GM23338 (cell line): ENCODE measurements around the gene RIPK4. TPM values are rescaled to one million over a fixed set of nuclear protein-coding genes. Genes with fewer than 3 reads are reported as not detected.

Source experiments
- ATAC-seq: fragments of 200-7000 bp; cut with Tn5 transposase; 3 replicates; pipeline ENCODE4 v1.9.1; 2020
- DNase-seq: peaks from one replicate; pipeline ENCODE4 v3.0.0-alpha.2; 2015; ENCODE audit warnings: low spot score
- H2AFZ ChIP-seq: fragments of 200-600 bp; sonication (generic); 2 replicates; pipeline ENCODE4 v1.8.0; 2016; ENCODE audit warnings: antibody characterized with exemption, mild to moderate bottlenecking, moderate library complexity
- H3F3A ChIP-seq: fragments of 200-600 bp; sonication (generic); replicated peaks from 2 replicates; pipeline ENCODE4 v1.8.0; 2017; ENCODE audit warnings: antibody characterized with exemption, mixed run types, low read depth
- H3K27ac ChIP-seq: fragments of 200-600 bp; sonication (generic); 2 replicates; pipeline ENCODE4 v1.6.1; 2016; ENCODE audit warnings: low read depth
- H3K27me3 ChIP-seq: fragments of 200-600 bp; sonication (generic); 2 replicates; pipeline ENCODE4 v1.8.0; 2016; ENCODE audit warnings: mild to moderate bottlenecking, mixed run types, moderate library complexity; ENCODE audit not compliant: insufficient read depth
- H3K36me3 ChIP-seq: fragments of 200-600 bp; sonication (generic); 2 replicates; pipeline ENCODE4 v1.8.0; 2016; ENCODE audit warnings: mild to moderate bottlenecking; ENCODE audit not compliant: insufficient read depth
- H3K4me1 ChIP-seq: fragments of 200-600 bp; sonication (generic); 2 replicates; pipeline ENCODE4 v1.8.0; 2016; ENCODE audit warnings: mild to moderate bottlenecking, moderate library complexity; ENCODE audit not compliant: insufficient read depth
- H3K4me2 ChIP-seq: fragments of 200-600 bp; sonication (generic); 2 replicates; pipeline ENCODE4 v1.7.1; 2017; ENCODE audit warnings: mixed run types
- H3K4me3 ChIP-seq: fragments of 200-600 bp; sonication (generic); 2 replicates; pipeline ENCODE4 v1.6.1; 2016; ENCODE audit warnings: mixed run types
- H3K79me2 ChIP-seq: fragments of 200-600 bp; sonication (generic); replicated peaks from 2 replicates; pipeline ENCODE4 v1.8.0; 2017; ENCODE audit warnings: mild to moderate bottlenecking; ENCODE audit not compliant: insufficient read depth
- H3K9me2 ChIP-seq: fragments of 200-600 bp; sonication (generic); 2 replicates; pipeline ENCODE4 v1.8.0; 2017; ENCODE audit not compliant: insufficient read depth
- H4K20me1 ChIP-seq: fragments of 200-600 bp; sonication (generic); replicated peaks from 2 replicates; pipeline ENCODE4 v1.8.0; 2017; ENCODE audit warnings: mild to moderate bottlenecking; ENCODE audit not compliant: insufficient read depth
- H3K27ac Mint-ChIP-seq: 2 replicates; pipeline ENCODE4 v1.8.0; 2020; ENCODE audit warnings: inconsistent platforms, mild to moderate bottlenecking, moderate library complexity, mixed read lengths
- H3K27me3 Mint-ChIP-seq: 3 replicates; pipeline ENCODE4 v1.8.0; 2022; ENCODE audit warnings: low read depth, mild to moderate bottlenecking, moderate library complexity, mixed read lengths, inconsistent platforms; ENCODE audit not compliant: insufficient read depth, poor library complexity
- H3K36me3 Mint-ChIP-seq: 3 replicates; pipeline ENCODE4 v1.8.0; 2021; ENCODE audit warnings: low read depth, mild to moderate bottlenecking, inconsistent platforms, moderate library complexity, mixed read lengths
- H3K4me1 Mint-ChIP-seq: 3 replicates; pipeline ENCODE4 v1.8.0; 2020; ENCODE audit warnings: mild to moderate bottlenecking, inconsistent platforms, mixed read lengths
- H3K4me3 Mint-ChIP-seq: 3 replicates; pipeline ENCODE4 v1.8.0; 2021; ENCODE audit warnings: moderate library complexity, mild to moderate bottlenecking, inconsistent platforms, mixed read lengths
- H3K9me3 Mint-ChIP-seq: 3 replicates; pipeline ENCODE4 v1.8.0; 2020; ENCODE audit warnings: moderate library complexity, mild to moderate bottlenecking, inconsistent platforms, mixed read lengths
- CREB1 ChIP-seq: fragments of 250-450 bp; sonication (Bioruptor Pico); IDR thresholded peaks from 2 replicates; pipeline ENCODE4 v1.5.0; 2020; ENCODE audit warnings: low read depth, mild to moderate bottlenecking, moderate library complexity
- CTCF ChIP-seq, 2 experiments: fragments of 200-600 bp in 1 of 2; sonication (generic) in 1 of 2; conservative IDR thresholded peaks; 2 replicates each; pipeline versions ENCODE4 v1.5.1 to v1.6.1; 2016 to 2017; ENCODE audit warnings: antibody characterized with exemption in 2 of 2, low read depth in 2 of 2, mild to moderate bottlenecking in 2 of 2, moderate library complexity in 1 of 2
- ETS1 ChIP-seq: IDR thresholded peaks from 2 replicates; pipeline ENCODE4 v1.6.1; 2016; ENCODE audit warnings: antibody characterized with exemption
- EZH2 ChIP-seq: fragments of 200-600 bp; sonication (generic); IDR thresholded peaks from one replicate; pipeline ENCODE4 v1.8.0; 2017; ENCODE audit warnings: antibody characterized with exemption, mild to moderate bottlenecking, low read depth; ENCODE audit not compliant: unreplicated experiment
- EZH2phosphoT487 ChIP-seq: fragments of 200-600 bp; sonication (generic); IDR thresholded peaks from one replicate; pipeline ENCODE4 v1.8.1; 2018; ENCODE audit warnings: antibody characterized with exemption; ENCODE audit not compliant: unreplicated experiment
- JUNB ChIP-seq: IDR thresholded peaks from one replicate; pipeline ENCODE4 v1.6.1; 2016; ENCODE audit warnings: antibody characterized with exemption; ENCODE audit not compliant: unreplicated experiment
- NANOG ChIP-seq: IDR thresholded peaks from 2 replicates; pipeline ENCODE4 v1.6.1; 2016; ENCODE audit warnings: antibody characterized with exemption, borderline replicate concordance
- REST ChIP-seq: IDR thresholded peaks from one replicate; pipeline ENCODE4 v1.6.1; 2018; ENCODE audit warnings: antibody characterized with exemption; ENCODE audit not compliant: unreplicated experiment
- STAT1 ChIP-seq: IDR thresholded peaks from one replicate; pipeline ENCODE4 v1.6.1; 2016; ENCODE audit warnings: antibody characterized with exemption; ENCODE audit not compliant: unreplicated experiment
- ZNF114 ChIP-seq: fragments of 250-450 bp; sonication (Bioruptor Pico); IDR thresholded peaks from 2 replicates; pipeline ENCODE4 v1.5.0; 2020; ENCODE audit warnings: mild to moderate bottlenecking, moderate library complexity
- ZNF331 ChIP-seq: fragments of 250-450 bp; sonication (Bioruptor Pico); IDR thresholded peaks from 2 replicates; pipeline ENCODE4 v1.5.0; 2020; ENCODE audit warnings: low read depth, mild to moderate bottlenecking, moderate library complexity
- polyA plus RNA-seq: library from polyadenylated mRNA; unstranded; fragments of >200 nt; fragmentation: Nextera tagmentation; extraction: Ambion mirVana; gene quantifications from 2 replicates; pipeline ENCODE4 v1.2.1, GENCODE V29; 2016
- total RNA-seq: library from RNA; depleted of rRNA; stranded (reverse); fragments of >200 nt; shearing (Covaris generic); gene quantifications from 2 replicates; pipeline ENCODE4 v1.2.3, GENCODE V29; 2014

RIPK4 gene
- total and polyA plus RNA-seq, 2 experiments from 2014 or later, result 2.5 to 9.9 TPM

GRCh38 chr21:41776778-41777177 is 9.9 kb upstream of the RIPK4 start:
- no peak for DNase-seq
- Mint-ChIP-seq H3K9me3 (no peaks in the 10 kb centered on the region), H3K27me3 (peaks cover 15% of the 10 kb centered on the region), H3K36me3 (no peaks in the 10 kb centered on the region), H3K4me3 (no peak overlapping the region), H3K4me1 (peaks cover 27% of the 10 kb centered on the region), H3K27ac (no peak overlapping the region)
- H3K9me2 ChIP-seq, result no peaks in the 10 kb centered on the region
- H3K4me3 ChIP-seq, result no peak overlapping the region
- peaks cover 7% of the 10 kb centered on the region; the same call in 1 of the 2 replicates for H3K27me3 ChIP-seq
- no peak overlapping the region for H3K27ac ChIP-seq
- H3F3A ChIP-seq, result no peaks in the 10 kb centered on the region
- peaks cover 13% of the 10 kb centered on the region for H3K4me1 ChIP-seq
- no peaks in the 10 kb centered on the region for H4K20me1 ChIP-seq
- TF ChIP-seq CREB1 (CRISPR knock-in tag) (no peak), ZNF331 (CRISPR knock-in tag) (no peak), EZH2 (no peak), JUNB (no peak), CTCF (conservative IDR thresholded peaks at IDR 0.05; ENCODE audit: low read depth in 2 of 2) (no peak), EZH2phosphoT487 (no peak), NANOG (no peak), ZNF114 (CRISPR knock-in tag) (no peak)
- H3K79me2 ChIP-seq, result no peaks in the 10 kb centered on the region
- H3K36me3 ChIP-seq, result no peaks in the 10 kb centered on the region
- H2AFZ ChIP-seq, result no peak overlapping the region
- no peak overlapping the region for H3K4me2 ChIP-seq
- no peak for ATAC-seq

- Mint-ChIP-seq H3K4me3 (no peak overlapping the region), H3K27me3 (peaks cover 31% of the 10 kb centered on the region), H3K36me3 (no peaks in the 10 kb centered on the region), H3K9me3 (no peaks in the 10 kb centered on the region), H3K4me1 (peaks cover 38% of the 10 kb centered on the region), H3K27ac (no peak overlapping the region)
- H3K4me2 ChIP-seq, result no peak overlapping the region
- H3K27me3 ChIP-seq, result peaks cover 24% of the 10 kb centered on the region
- H3K9me2 ChIP-seq, result no peaks in the 10 kb centered on the region
- no peak for DNase-seq
- H3K79me2 ChIP-seq, result no peaks in the 10 kb centered on the region
- H3K4me1 ChIP-seq, result peaks cover 13% of the 10 kb centered on the region
- no peaks in the 10 kb centered on the region for H4K20me1 ChIP-seq
- no peak for ATAC-seq
- H2AFZ ChIP-seq, result no peak overlapping the region
- H3K27ac ChIP-seq, result no peak overlapping the region
- no peaks in the 10 kb centered on the region for H3K36me3 ChIP-seq
- H3F3A ChIP-seq, result no peaks in the 10 kb centered on the region
- H3K4me3 ChIP-seq, result no peak overlapping the region
- TF ChIP-seq STAT1 (no peak), CREB1 (CRISPR knock-in tag) (no peak), ETS1 (no peak), EZH2phosphoT487 (no peak), CTCF (conservative IDR thresholded peaks at IDR 0.05; ENCODE audit: low read depth in 2 of 2) (no peak), REST (no peak)
Measured at GRCh38 chr21:41775149-41775472, 8.3 kb upstream of the RIPK4 start.
